Upper lobe of left lung (tissue), 6 donors: Measurements from ENCODE around the gene GABRG3. TPM values are rescaled to one million over a fixed set of nuclear protein-coding genes. Genes with fewer than 3 reads are reported as not detected.

ENCODE experiments used
- ATAC-seq, 2 donors: fragments of 200-7000 bp; cut with Tn5 transposase; one replicate each; pipeline ENCODE4 v1.9.1; 2022; ENCODE audit warnings: mild to moderate bottlenecking in 2 of 2, moderate library complexity in 2 of 2; ENCODE audit not compliant: low FRiP score in 2 of 2
- DNase-seq, 2 donors: peaks; one replicate each; pipeline ENCODE4 v3.0.0-alpha.2; 2019 to 2020
- H3K27ac ChIP-seq, 4 donors: fragments of 200-600 bp; sonication (generic); one replicate each; pipeline ENCODE4 v1.5.1; 2016 to 2019
- H3K27me3 ChIP-seq, 4 donors: fragments of 200-600 bp; sonication (generic); one replicate each; pipeline ENCODE4 v1.5.1; 2017 to 2019
- H3K36me3 ChIP-seq, 4 donors: fragments of 200-600 bp; sonication (generic); one replicate each; pipeline ENCODE4 v1.5.1; 2016 to 2019
- H3K4me1 ChIP-seq, 4 donors: fragments of 200-600 bp; sonication (generic); one replicate each; pipeline ENCODE4 v1.5.1; 2018 to 2019
- H3K4me3 ChIP-seq, 4 donors: fragments of 200-600 bp; sonication (generic); one replicate each; pipeline ENCODE4 v1.5.1; 2017 to 2019; ENCODE audit warnings: mild to moderate bottlenecking in 2 of 4, moderate library complexity in 1 of 4
- H3K9me3 ChIP-seq, 4 donors: fragments of 200-600 bp; sonication (generic); one replicate each; pipeline ENCODE4 v1.5.1; 2018 to 2019
- EP300 ChIP-seq, 4 donors: sonication (generic); formaldehyde crosslinking; IDR thresholded peaks; one replicate each; pipeline ENCODE4 v1.5.1; 2017; ENCODE audit warnings: antibody characterized with exemption in 4 of 4, control low read depth in 2 of 4
- POLR2A ChIP-seq, 4 donors: fragments of 450-650 bp; IDR thresholded peaks; one replicate each; pipeline ENCODE4 v1.5.1; 2016 to 2017; ENCODE audit warnings: antibody characterized with exemption in 4 of 4, mild to moderate bottlenecking in 2 of 4
- POLR2AphosphoS5 ChIP-seq, 2 donors: sonication (generic); formaldehyde crosslinking; IDR thresholded peaks; one replicate each; pipeline ENCODE4 v1.5.1; 2017; ENCODE audit warnings: antibody characterized with exemption in 2 of 2
- WGBS, 2 donors: methylation state at CpG; one replicate each; pipeline ENCODE4 v1.1.5; 2017 to 2018; 5-methylcytosine and 5-hydroxymethylcytosine counted together
- total RNA-seq, 6 donors: library from RNA; depleted of rRNA in 4 of 6; stranded (reverse); fragments of >200 nt in 4 of 6; gene quantifications; one replicate each; pipeline versions ENCODE4 v1.1.0 to v1.2.1, GENCODE V29; 2016 to 2021
- TF ChIP-seq, protein P1 (sequence below), 6 experiments: fragments of 450-650 bp in 4 of 6; fragments of 200-600 bp in 2 of 6; sonication (generic) in 2 of 6; IDR thresholded peaks; one replicate each; pipeline ENCODE4 v1.5.1; 2016 to 2019; ENCODE audit warnings: antibody characterized with exemption in 6 of 6
- donor health status: DM: no; HTN: no; CAD: no; lungs with moderate emphysema.
- donor health status: DM: no; HTN: yes; CAD: no; lungs with severe emphysema.

GABRG3 gene
- total RNA-seq, 6 donors from 2014 or later = not detected

DNA sequence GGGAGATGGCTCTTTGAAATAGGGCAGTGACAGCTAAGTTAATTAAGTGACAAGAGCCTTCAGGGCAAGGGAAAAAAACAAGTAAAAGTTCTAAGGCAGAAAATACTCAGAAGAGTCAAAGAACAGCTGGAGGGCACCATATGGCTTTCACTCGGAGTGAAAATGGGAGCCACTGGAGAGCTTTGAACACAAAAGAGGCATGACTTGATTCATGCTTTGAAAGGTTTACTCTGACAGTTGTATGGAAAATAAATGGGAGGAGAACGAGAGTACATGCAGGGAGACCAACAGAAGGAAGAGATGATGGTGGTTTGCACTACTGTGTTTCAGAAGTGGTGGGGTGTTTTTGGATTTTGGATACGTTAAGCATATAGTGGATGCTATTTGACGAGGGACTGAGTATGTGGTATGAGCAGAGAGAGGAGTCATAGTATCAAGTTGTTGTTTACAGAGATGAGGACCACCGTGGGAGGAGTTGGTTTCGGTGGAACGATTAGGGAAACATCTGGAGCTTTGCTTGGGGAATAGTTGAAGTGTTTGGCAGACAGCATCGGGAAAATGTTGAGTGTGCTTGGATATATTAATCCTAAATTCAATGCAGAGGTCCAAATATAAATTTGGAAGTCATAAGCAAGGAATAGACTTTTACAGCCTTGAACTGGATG is 411.5 kb downstream of the GABRG3 start:
- DNase-seq = no peak
- Histone ChIP-seq H3K9me3 (no peaks in the 10 kb centered on the region), H3K4me3 (no peak overlapping the region), H3K27ac (no peak overlapping the region), H3K4me1 (no peaks in the 10 kb centered on the region), H3K27me3 (no peaks in the 10 kb centered on the region), H3K36me3 (no peaks in the 10 kb centered on the region)
- ATAC-seq = no peak
- TF ChIP-seq POLR2A (IDR thresholded peaks at IDR 0.05) (no peak), EP300 (IDR thresholded peaks at IDR 0.05) (no peak), POLR2AphosphoS5 (IDR thresholded peaks at IDR 0.05) (no peak)
- TF ChIP-seq, protein P1, sequence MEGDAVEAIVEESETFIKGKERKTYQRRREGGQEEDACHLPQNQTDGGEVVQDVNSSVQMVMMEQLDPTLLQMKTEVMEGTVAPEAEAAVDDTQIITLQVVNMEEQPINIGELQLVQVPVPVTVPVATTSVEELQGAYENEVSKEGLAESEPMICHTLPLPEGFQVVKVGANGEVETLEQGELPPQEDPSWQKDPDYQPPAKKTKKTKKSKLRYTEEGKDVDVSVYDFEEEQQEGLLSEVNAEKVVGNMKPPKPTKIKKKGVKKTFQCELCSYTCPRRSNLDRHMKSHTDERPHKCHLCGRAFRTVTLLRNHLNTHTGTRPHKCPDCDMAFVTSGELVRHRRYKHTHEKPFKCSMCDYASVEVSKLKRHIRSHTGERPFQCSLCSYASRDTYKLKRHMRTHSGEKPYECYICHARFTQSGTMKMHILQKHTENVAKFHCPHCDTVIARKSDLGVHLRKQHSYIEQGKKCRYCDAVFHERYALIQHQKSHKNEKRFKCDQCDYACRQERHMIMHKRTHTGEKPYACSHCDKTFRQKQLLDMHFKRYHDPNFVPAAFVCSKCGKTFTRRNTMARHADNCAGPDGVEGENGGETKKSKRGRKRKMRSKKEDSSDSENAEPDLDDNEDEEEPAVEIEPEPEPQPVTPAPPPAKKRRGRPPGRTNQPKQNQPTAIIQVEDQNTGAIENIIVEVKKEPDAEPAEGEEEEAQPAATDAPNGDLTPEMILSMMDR (IDR thresholded peaks at IDR 0.05) = no peak
- 47 to 56% methylated on average over 8 of the region's 8 CpGs for WGBS, 2 donors

DNA sequence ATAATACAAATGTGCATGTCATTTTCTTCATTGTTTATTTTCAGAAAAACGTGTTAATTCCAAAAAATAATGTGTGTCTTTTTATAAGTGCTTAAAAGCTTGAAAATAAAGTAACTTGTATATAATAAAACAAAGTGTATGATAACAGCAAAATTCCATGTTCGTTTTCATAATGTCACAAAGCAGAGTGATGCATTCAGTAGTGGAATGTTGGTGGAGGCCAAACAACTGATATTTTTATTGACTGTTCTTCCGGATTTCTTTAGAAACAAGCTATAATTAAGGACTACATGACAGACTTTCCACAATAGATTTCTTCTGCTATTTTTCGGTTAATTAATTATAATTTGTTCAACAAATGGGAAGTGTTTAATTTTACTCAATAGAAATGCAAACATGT is 412.7 kb downstream of the GABRG3 start:
- Histone ChIP-seq H3K27me3 (no peaks in the 10 kb centered on the region), H3K4me1 (no peaks in the 10 kb centered on the region), H3K27ac (no peak overlapping the region), H3K4me3 (no peak overlapping the region), H3K36me3 (no peaks in the 10 kb centered on the region), H3K9me3 (no peaks in the 10 kb centered on the region)
- DNase-seq (no peak), ATAC-seq (no peak)
- 52 to 56% methylated on average over 4 of the region's 4 CpGs for WGBS, 2 donors
- TF ChIP-seq, protein P1 (IDR thresholded peaks at IDR 0.05) = no peak
- no peak for TF ChIP-seq POLR2A (IDR thresholded peaks at IDR 0.05)
- no peak for TF ChIP-seq POLR2AphosphoS5 (IDR thresholded peaks at IDR 0.05)

DNA sequence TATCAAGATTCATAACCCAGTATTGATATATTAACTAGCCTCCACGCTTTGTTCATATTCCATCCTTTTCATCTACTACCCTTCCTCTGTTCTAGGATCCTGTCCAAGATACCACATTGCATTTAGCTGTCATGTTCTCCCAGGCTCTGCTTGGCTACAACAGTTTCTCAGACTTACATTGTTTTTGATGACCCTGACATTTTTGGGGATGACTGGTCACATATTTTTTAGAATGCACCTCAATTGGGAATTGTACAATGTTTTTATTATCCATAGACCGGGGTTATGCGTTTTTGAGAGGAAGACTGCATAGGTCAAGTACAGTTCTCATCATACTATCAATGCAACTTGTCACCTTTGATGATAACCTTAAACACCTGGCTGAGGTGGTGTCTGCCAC is 421.2 kb downstream of the GABRG3 start:
- WGBS, 2 donors = 84 to 88% methylated on average over 3 of the region's 3 CpGs
- no peaks in the 10 kb centered on the region for H3K27me3 ChIP-seq
- ATAC-seq (no peak), DNase-seq (no peak)
- no peaks in the 10 kb centered on the region for H3K36me3 ChIP-seq
- no peaks in the 10 kb centered on the region for H3K4me1 ChIP-seq
- H3K4me3 ChIP-seq = no peak overlapping the region
- TF ChIP-seq POLR2AphosphoS5 (IDR thresholded peaks at IDR 0.05) = no peak
- TF ChIP-seq, protein P1 (IDR thresholded peaks at IDR 0.05) = no peak
- no peak for TF ChIP-seq EP300 (IDR thresholded peaks at IDR 0.05)
- TF ChIP-seq POLR2A (IDR thresholded peaks at IDR 0.05) = no peak
- peaks cover 0 to 3% (median 0%) of the 10 kb centered on the region in 4 donors for H3K9me3 ChIP-seq
- no peak overlapping the region for H3K27ac ChIP-seq

DNA sequence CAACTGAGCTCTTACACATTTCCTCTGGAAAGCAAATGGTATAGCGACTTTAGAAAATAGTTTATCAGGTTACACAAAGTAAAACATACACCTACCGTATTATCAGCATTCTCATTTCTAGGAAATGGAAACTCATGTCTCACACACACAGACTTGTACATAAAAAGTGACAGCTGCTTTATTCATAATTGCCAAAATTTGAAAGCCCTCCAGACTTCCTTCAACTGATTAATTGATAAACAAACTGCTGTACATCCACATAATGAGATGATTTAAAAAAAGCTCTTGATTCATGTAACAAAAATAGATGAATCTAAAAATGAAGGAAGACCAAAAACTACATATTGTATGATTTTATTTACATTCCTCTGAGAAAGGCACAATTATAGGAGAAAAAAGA is 425.5 kb downstream of the GABRG3 start:
- no peaks in the 10 kb centered on the region for H3K36me3 ChIP-seq
- DNase-seq (no peak), ATAC-seq (no peak)
- TF ChIP-seq EP300 (IDR thresholded peaks at IDR 0.05) (no peak), POLR2A (IDR thresholded peaks at IDR 0.05) (no peak), POLR2AphosphoS5 (IDR thresholded peaks at IDR 0.05) (no peak)
- TF ChIP-seq, protein P1 (IDR thresholded peaks at IDR 0.05) = no peak
- H3K27me3 ChIP-seq = no peaks in the 10 kb centered on the region
- peaks cover 0 to 3% (median 0%) of the 10 kb centered on the region in 4 donors for H3K9me3 ChIP-seq
- no peak overlapping the region for H3K27ac ChIP-seq
- no peak overlapping the region for H3K4me3 ChIP-seq
- no peaks in the 10 kb centered on the region for H3K4me1 ChIP-seq
- 42 to 45% methylated on average over 2 of the region's 2 CpGs for WGBS, 2 donors

DNA sequence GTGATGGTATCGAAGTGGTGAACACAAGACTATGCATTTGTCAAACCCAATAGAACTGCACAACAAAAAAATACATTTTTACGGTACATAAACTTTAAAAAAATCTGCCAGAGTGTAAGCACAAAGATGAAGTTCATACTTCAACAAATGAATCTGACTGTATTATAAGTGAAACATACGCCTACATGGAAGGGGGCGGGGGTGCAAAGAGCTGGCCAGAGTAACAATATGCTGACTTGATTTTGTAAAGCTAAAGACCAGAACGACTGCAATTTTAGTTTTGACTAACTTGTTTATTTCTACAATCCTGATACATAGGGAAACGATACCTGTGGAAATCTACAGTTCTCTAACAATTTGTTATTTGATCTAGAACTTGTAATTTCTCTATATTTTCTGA is 426.0 kb downstream of the GABRG3 start:
- H3K36me3 ChIP-seq = no peaks in the 10 kb centered on the region
- H3K9me3 ChIP-seq = peaks cover 0 to 3% (median 0%) of the 10 kb centered on the region in 4 donors
- H3K27me3 ChIP-seq = no peaks in the 10 kb centered on the region
- no peak overlapping the region for H3K27ac ChIP-seq
- no peaks in the 10 kb centered on the region for H3K4me1 ChIP-seq
- 78 to 79% methylated on average over 6 of the region's 6 CpGs for WGBS, 2 donors
- ATAC-seq (no peak), DNase-seq (no peak)
- no peak overlapping the region for H3K4me3 ChIP-seq
- TF ChIP-seq POLR2A (IDR thresholded peaks at IDR 0.05) (no peak), POLR2AphosphoS5 (IDR thresholded peaks at IDR 0.05) (no peak), EP300 (IDR thresholded peaks at IDR 0.05) (no peak)
- TF ChIP-seq, protein P1 (IDR thresholded peaks at IDR 0.05) = no peak
